ENCODE measurements around the gene HIVEP1. TPM values are rescaled to one million over a fixed set of nuclear protein-coding genes. Genes with fewer than 3 reads are reported as not detected.

Gene HIVEP1
- total RNA-seq, 1 experiment from 2014 or later, result 24.3 TPM

DNA sequence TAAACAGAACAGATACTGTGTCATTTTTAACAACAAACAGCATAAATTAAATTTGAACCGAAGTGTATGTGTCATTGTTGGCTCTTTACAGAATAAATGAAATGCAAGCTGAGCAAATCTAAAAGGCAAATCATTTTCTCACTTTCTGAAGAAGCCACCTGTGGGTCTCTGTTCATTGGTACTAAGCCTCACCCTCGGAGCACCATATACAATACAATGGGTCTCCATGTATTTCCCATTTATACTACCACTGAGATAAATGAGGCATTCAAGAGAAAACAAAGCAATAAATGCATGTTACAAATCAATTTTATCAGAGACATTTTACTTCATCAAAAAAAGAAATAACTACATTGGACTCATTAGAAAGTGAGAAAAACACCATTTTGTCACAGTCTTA is 38.9 kb upstream of the HIVEP1 start:
- Mint-ChIP-seq H3K27me3 (ENCODE audit: low read depth) (peaks cover 8% of the 10 kb centered on the region; the same call in 1 of the 2 replicates), H3K4me3 (peak overlapping the region; percentile 3; the same call in 1 of the 2 replicates), H3K9me3 (peaks cover 13% of the 10 kb centered on the region), H3K4me1 (peaks cover 32% of the 10 kb centered on the region), H3K27ac (peak overlapping the region; percentile 83; the same call in 1 of the 2 replicates), H3K36me3 (0 out of 2 replicates have a peak, but pooled peaks cover 3% of the 10 kb centered on the region)
- POLR2A ChIA-PET, result no interaction called here
- TF ChIP-seq, protein P1, sequence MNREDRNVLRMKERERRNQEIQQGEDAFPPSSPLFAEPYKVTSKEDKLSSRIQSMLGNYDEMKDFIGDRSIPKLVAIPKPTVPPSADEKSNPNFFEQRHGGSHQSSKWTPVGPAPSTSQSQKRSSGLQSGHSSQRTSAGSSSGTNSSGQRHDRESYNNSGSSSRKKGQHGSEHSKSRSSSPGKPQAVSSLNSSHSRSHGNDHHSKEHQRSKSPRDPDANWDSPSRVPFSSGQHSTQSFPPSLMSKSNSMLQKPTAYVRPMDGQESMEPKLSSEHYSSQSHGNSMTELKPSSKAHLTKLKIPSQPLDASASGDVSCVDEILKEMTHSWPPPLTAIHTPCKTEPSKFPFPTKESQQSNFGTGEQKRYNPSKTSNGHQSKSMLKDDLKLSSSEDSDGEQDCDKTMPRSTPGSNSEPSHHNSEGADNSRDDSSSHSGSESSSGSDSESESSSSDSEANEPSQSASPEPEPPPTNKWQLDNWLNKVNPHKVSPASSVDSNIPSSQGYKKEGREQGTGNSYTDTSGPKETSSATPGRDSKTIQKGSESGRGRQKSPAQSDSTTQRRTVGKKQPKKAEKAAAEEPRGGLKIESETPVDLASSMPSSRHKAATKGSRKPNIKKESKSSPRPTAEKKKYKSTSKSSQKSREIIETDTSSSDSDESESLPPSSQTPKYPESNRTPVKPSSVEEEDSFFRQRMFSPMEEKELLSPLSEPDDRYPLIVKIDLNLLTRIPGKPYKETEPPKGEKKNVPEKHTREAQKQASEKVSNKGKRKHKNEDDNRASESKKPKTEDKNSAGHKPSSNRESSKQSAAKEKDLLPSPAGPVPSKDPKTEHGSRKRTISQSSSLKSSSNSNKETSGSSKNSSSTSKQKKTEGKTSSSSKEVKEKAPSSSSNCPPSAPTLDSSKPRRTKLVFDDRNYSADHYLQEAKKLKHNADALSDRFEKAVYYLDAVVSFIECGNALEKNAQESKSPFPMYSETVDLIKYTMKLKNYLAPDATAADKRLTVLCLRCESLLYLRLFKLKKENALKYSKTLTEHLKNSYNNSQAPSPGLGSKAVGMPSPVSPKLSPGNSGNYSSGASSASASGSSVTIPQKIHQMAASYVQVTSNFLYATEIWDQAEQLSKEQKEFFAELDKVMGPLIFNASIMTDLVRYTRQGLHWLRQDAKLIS (CRISPR knock-in tag; IDR thresholded peaks at IDR 0.05; ENCODE audit: borderline replicate concordance), result no peak
- TF ChIP-seq SMAD4 (CRISPR knock-in tag; IDR thresholded peaks at IDR 0.05) (no peak), SOX15 (CRISPR knock-in tag; IDR thresholded peaks at IDR 0.05) (no peak), NR2C2 (CRISPR knock-in tag; IDR thresholded peaks at IDR 0.05) (no peak), FOXP1 (CRISPR knock-in tag; IDR thresholded peaks at IDR 0.05; ENCODE audit: borderline replicate concordance) (no peak), ZNF423 (CRISPR knock-in tag; IDR thresholded peaks at IDR 0.05) (no peak), SMAD3 (CRISPR knock-in tag; IDR thresholded peaks at IDR 0.05; ENCODE audit: borderline replicate concordance) (no peak), NFE2L1 (CRISPR knock-in tag; IDR thresholded peaks at IDR 0.05) (no peak), ELF4 (CRISPR knock-in tag; IDR thresholded peaks at IDR 0.05; ENCODE audit: low read depth) (no peak), CREM (CRISPR knock-in tag; IDR thresholded peaks at IDR 0.05) (no peak), TEAD4 (CRISPR knock-in tag; IDR thresholded peaks at IDR 0.05) (no peak), ZBTB21 (CRISPR knock-in tag; IDR thresholded peaks at IDR 0.05; ENCODE audit: borderline replicate concordance) (no peak), NFATC4 (CRISPR knock-in tag; IDR thresholded peaks at IDR 0.05) (no peak)
- TF ChIP-seq, protein P2, sequence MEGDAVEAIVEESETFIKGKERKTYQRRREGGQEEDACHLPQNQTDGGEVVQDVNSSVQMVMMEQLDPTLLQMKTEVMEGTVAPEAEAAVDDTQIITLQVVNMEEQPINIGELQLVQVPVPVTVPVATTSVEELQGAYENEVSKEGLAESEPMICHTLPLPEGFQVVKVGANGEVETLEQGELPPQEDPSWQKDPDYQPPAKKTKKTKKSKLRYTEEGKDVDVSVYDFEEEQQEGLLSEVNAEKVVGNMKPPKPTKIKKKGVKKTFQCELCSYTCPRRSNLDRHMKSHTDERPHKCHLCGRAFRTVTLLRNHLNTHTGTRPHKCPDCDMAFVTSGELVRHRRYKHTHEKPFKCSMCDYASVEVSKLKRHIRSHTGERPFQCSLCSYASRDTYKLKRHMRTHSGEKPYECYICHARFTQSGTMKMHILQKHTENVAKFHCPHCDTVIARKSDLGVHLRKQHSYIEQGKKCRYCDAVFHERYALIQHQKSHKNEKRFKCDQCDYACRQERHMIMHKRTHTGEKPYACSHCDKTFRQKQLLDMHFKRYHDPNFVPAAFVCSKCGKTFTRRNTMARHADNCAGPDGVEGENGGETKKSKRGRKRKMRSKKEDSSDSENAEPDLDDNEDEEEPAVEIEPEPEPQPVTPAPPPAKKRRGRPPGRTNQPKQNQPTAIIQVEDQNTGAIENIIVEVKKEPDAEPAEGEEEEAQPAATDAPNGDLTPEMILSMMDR (IDR thresholded peaks at IDR 0.05), result no peak
- TF ChIP-seq, protein P3, sequence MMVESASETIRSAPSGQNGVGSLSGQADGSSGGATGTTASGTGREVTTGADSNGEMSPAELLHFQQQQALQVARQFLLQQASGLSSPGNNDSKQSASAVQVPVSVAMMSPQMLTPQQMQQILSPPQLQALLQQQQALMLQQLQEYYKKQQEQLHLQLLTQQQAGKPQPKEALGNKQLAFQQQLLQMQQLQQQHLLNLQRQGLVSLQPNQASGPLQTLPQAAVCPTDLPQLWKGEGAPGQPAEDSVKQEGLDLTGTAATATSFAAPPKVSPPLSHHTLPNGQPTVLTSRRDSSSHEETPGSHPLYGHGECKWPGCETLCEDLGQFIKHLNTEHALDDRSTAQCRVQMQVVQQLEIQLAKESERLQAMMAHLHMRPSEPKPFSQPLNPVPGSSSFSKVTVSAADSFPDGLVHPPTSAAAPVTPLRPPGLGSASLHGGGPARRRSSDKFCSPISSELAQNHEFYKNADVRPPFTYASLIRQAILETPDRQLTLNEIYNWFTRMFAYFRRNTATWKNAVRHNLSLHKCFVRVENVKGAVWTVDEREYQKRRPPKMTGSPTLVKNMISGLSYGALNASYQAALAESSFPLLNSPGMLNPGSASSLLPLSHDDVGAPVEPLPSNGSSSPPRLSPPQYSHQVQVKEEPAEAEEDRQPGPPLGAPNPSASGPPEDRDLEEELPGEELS (CRISPR knock-in tag; IDR thresholded peaks at IDR 0.05), result no peak
- DNase-seq (ENCODE audit: low spot score) (no peak), ATAC-seq (peak; percentile 48)
- CTCF ChIA-PET, result interaction anchor here (1.4 kb wide), 2 partner anchors 53 to 317 kb away, joined by 3 to 4 read pairs; no protein-coding TSS in a partner anchor

DNA sequence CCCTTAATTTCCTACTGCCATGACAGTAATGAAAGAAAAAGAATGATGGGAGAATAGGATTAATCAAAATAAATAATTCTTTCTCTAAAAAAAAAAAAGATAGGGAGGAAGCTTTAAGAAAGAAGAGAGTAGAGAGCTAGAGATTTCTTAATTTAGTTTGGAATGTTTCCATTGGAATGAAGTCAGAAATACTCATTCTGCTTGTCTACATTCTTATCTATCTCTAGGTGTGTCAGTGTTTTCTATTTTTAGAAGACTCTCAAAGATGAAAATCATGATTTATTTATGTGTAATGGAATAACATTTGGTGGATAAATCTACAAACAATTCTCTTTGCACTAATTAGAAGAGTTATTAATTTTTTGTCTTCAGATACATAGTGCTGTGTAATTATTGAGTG is 38.0 kb upstream of the HIVEP1 start:
- CTCF ChIA-PET, result no interaction called here
- H3K36me3 Mint-ChIP-seq, result 0 out of 2 replicates have a peak, but pooled peaks cover 3% of the 10 kb centered on the region
- peaks cover 11% of the 10 kb centered on the region for H3K9me3 Mint-ChIP-seq
- ATAC-seq (no peak), DNase-seq (ENCODE audit: low spot score) (no peak)
- H3K27ac Mint-ChIP-seq, result no peak overlapping the region
- peaks cover 8% of the 10 kb centered on the region; the same call in 1 of the 2 replicates for H3K27me3 Mint-ChIP-seq (ENCODE audit: low read depth)
- POLR2A ChIA-PET, result no interaction called here
- peaks cover 32% of the 10 kb centered on the region for H3K4me1 Mint-ChIP-seq
- no peak overlapping the region for H3K4me3 Mint-ChIP-seq
- TF ChIP-seq, protein P3 (CRISPR knock-in tag; IDR thresholded peaks at IDR 0.05), result no peak
- TF ChIP-seq, protein P4, sequence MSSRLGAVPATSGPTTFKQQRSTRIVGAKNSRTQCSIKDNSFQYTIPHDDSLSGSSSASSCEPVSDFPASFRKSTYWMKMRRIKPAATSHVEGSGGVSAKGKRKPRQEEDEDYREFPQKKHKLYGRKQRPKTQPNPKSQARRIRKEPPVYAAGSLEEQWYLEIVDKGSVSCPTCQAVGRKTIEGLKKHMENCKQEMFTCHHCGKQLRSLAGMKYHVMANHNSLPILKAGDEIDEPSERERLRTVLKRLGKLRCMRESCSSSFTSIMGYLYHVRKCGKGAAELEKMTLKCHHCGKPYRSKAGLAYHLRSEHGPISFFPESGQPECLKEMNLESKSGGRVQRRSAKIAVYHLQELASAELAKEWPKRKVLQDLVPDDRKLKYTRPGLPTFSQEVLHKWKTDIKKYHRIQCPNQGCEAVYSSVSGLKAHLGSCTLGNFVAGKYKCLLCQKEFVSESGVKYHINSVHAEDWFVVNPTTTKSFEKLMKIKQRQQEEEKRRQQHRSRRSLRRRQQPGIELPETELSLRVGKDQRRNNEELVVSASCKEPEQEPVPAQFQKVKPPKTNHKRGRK (CRISPR knock-in tag; IDR thresholded peaks at IDR 0.05; ENCODE audit: borderline replicate concordance), result no peak
- TF ChIP-seq ZNF396 (CRISPR knock-in tag; IDR thresholded peaks at IDR 0.05; ENCODE audit: borderline replicate concordance), result no peak
- TF ChIP-seq, protein P5, sequence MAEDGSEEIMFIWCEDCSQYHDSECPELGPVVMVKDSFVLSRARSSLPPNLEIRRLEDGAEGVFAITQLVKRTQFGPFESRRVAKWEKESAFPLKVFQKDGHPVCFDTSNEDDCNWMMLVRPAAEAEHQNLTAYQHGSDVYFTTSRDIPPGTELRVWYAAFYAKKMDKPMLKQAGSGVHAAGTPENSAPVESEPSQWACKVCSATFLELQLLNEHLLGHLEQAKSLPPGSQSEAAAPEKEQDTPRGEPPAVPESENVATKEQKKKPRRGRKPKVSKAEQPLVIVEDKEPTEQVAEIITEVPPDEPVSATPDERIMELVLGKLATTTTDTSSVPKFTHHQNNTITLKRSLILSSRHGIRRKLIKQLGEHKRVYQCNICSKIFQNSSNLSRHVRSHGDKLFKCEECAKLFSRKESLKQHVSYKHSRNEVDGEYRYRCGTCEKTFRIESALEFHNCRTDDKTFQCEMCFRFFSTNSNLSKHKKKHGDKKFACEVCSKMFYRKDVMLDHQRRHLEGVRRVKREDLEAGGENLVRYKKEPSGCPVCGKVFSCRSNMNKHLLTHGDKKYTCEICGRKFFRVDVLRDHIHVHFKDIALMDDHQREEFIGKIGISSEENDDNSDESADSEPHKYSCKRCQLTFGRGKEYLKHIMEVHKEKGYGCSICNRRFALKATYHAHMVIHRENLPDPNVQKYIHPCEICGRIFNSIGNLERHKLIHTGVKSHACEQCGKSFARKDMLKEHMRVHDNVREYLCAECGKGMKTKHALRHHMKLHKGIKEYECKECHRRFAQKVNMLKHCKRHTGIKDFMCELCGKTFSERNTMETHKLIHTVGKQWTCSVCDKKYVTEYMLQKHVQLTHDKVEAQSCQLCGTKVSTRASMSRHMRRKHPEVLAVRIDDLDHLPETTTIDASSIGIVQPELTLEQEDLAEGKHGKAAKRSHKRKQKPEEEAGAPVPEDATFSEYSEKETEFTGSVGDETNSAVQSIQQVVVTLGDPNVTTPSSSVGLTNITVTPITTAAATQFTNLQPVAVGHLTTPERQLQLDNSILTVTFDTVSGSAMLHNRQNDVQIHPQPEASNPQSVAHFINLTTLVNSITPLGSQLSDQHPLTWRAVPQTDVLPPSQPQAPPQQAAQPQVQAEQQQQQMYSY (CRISPR knock-in tag; IDR thresholded peaks at IDR 0.05), result no peak
- TF ChIP-seq, protein P6, sequence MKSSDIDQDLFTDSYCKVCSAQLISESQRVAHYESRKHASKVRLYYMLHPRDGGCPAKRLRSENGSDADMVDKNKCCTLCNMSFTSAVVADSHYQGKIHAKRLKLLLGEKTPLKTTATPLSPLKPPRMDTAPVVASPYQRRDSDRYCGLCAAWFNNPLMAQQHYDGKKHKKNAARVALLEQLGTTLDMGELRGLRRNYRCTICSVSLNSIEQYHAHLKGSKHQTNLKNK (CRISPR knock-in tag; IDR thresholded peaks at IDR 0.05), result no peak
- TF ChIP-seq GTF2I (CRISPR knock-in tag; conservative IDR thresholded peaks at IDR 0.05), result no peak

Measured in WTC11 (cell line).